H1 (cell line): ENCODE results near the gene TP53RK. TPM values are rescaled to one million over a fixed set of nuclear protein-coding genes. Genes with fewer than 3 reads are reported as not detected.

ENCODE experiments used
- BACH1 ChIP-seq: IDR thresholded peaks from 2 replicates; pipeline ENCODE4 v1.6.1; 2012; ENCODE audit warnings: low read length, improper control_type of control experiment
- CEBPB ChIP-seq: IDR thresholded peaks from 2 replicates; pipeline ENCODE4 v1.6.1; 2012; ENCODE audit warnings: low read depth, low read length
- HDAC6 ChIP-seq: IDR thresholded peaks from one replicate; pipeline ENCODE4 v1.7.1; 2012; ENCODE audit warnings: low read depth, mild to moderate bottlenecking, inconsistent platforms, low read length, moderate library complexity
- KDM1A ChIP-seq: fragments of 200-600, 300-600 bp; sonication (generic); IDR thresholded peaks from 2 replicates; pipeline ENCODE4 v1.7.1; 2016; ENCODE audit warnings: mild to moderate bottlenecking, low read length, borderline replicate concordance
- MAFK ChIP-seq: IDR thresholded peaks from 2 replicates; pipeline ENCODE4 v1.6.1; 2012; ENCODE audit warnings: low read depth, mild to moderate bottlenecking, improper control_type of control experiment, low read length
- polyA plus RNA-seq, 7 experiments: library from polyadenylated mRNA; depleted of rRNA in 3 of 7; stranded (reverse) in 5 of 7; unstranded in 2 of 7; fragments of >200 nt in 5 of 7; fragments of 200-250 nt in 2 of 7; gene quantifications; 1 replicate in 5 of 7; 2 replicates in 1 of 7; 4 replicates in 1 of 7; pipeline versions ENCODE4 v1.2.1 to v1.2.3, GENCODE V29; 2011 to 2013; ENCODE audit warnings: missing spikeins in 2 of 7, mixed read lengths in 2 of 7
- total RNA-seq: library from RNA; stranded (reverse); fragmentation: NEBNext Ultra II Directional; extraction: Animal tissue kit (Norgen Biotek cat#: 25700); gene quantifications from 2 replicates; pipeline ENCODE4 v1.2.1, GENCODE V29; 2021

The TP53RK gene
- total and polyA plus RNA-seq, 2 of the 8 experiments (the other 6 are each of a cell fraction or from before 2014, with no cell fraction given), result 8.5 to 16.3 TPM

GRCh38 chr20:46651091-46651962, 37.9 kb downstream of the TP53RK start, which contains the start of gene SLC13A3 (continued):
- TF ChIP-seq MAFK (no peak), BACH1 (no peak), HDAC6 (no peak), CEBPB (no peak), KDM1A (peak; percentile 75; the same call in 1 of the 2 replicates)
